ENCODE data around the gene HOXD3.

DNA sequence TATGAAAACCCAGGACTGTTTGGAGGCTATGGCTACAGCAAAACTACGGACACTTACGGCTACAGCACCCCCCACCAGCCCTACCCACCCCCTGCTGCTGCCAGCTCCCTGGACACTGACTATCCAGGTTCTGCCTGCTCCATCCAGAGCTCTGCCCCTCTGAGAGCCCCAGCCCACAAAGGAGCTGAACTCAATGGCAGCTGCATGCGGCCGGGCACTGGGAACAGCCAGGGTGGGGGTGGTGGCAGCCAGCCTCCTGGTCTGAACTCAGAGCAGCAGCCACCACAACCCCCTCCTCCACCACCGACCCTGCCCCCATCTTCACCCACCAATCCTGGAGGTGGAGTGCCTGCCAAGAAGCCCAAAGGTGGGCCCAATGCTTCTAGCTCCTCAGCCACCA lies 12.1 kb downstream of the HOXD3 start:
- TF ChIP-seq, protein P1, sequence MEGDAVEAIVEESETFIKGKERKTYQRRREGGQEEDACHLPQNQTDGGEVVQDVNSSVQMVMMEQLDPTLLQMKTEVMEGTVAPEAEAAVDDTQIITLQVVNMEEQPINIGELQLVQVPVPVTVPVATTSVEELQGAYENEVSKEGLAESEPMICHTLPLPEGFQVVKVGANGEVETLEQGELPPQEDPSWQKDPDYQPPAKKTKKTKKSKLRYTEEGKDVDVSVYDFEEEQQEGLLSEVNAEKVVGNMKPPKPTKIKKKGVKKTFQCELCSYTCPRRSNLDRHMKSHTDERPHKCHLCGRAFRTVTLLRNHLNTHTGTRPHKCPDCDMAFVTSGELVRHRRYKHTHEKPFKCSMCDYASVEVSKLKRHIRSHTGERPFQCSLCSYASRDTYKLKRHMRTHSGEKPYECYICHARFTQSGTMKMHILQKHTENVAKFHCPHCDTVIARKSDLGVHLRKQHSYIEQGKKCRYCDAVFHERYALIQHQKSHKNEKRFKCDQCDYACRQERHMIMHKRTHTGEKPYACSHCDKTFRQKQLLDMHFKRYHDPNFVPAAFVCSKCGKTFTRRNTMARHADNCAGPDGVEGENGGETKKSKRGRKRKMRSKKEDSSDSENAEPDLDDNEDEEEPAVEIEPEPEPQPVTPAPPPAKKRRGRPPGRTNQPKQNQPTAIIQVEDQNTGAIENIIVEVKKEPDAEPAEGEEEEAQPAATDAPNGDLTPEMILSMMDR (IDR thresholded peaks at IDR 0.05 in 8 of 11, conservative IDR thresholded peaks at IDR 0.05 in 3 of 11) = no peak
- TF ChIP-seq POLR2AphosphoS5 (IDR thresholded peaks at IDR 0.05) = no peak
- TF ChIP-seq POLR2A (IDR thresholded peaks at IDR 0.05) = no peak

All from spleen (tissue), 7 donors.